Measurements from ENCODE around the gene OSER1.
A peak's percentile ranks its signal among the peaks of the same experiment; 100 is the strongest.

The OSER1 gene

GRCh38 chr20:44212792-44213191, 2.2 kb upstream of the OSER1 start:
- Histone ChIP-seq H3K4me2 (ENCODE audit: insufficient read depth, low read length) (no peak overlapping the region), H3K4me3 (ENCODE audit: low read depth in 1 of 2, low read length in 2 of 2) (no peak overlapping the region), H3K79me2 (ENCODE audit: insufficient read depth, low read length) (peaks cover 31% of the 10 kb centered on the region), H3K9ac (ENCODE audit: low read depth, low read length) (no peak overlapping the region), H3K27me3 (ENCODE audit: insufficient read depth, low read length, poor library complexity) (no peaks in the 10 kb centered on the region), H3K4me1 (ENCODE audit: insufficient read depth, low read length) (peaks cover 46% of the 10 kb centered on the region), H3K9me3 (ENCODE audit: insufficient read depth, low read length, severe bottlenecking) (no peaks in the 10 kb centered on the region), H4K20me1 (ENCODE audit: insufficient read depth, low read length) (peaks cover 26% of the 10 kb centered on the region), H2AFZ (ENCODE audit: low read depth, low read length) (no peak overlapping the region), H3K27ac (ENCODE audit: low read length) (no peak overlapping the region), H3K36me3 (ENCODE audit: insufficient read depth, low read length) (no peaks in the 10 kb centered on the region; the same call in 1 of the 2 replicates)
- ATAC-seq (ENCODE audit: insufficient read depth, low read depth) = no peak
- DNase-seq = no peak
- TF ChIP-seq EZH2 (IDR thresholded peaks at IDR 0.05; ENCODE audit: borderline replicate concordance, low read depth, low read length, severe bottlenecking) (no peak), CTCF (IDR thresholded peaks at IDR 0.05; ENCODE audit: borderline replicate concordance, extremely low read depth, low read length, poor library complexity, severe bottlenecking) (no peak)

- H2AFZ ChIP-seq (ENCODE audit: low read depth, low read length) = peak overlapping the region; percentile 84
- H3K79me2 ChIP-seq (ENCODE audit: insufficient read depth, low read length) = peaks cover 45% of the 10 kb centered on the region
- peaks cover 2% of the 10 kb centered on the region for H3K36me3 ChIP-seq (ENCODE audit: insufficient read depth, low read length)
These were observed 837 bp upstream of the OSER1 start for GRCh38 chr20:44211177-44212039.

GRCh38 chr20:44209686-44210405, 725 bp downstream of the OSER1 start:
- peak overlapping the region; percentile 66 for H3K4me2 ChIP-seq (ENCODE audit: insufficient read depth, low read length)
- peak; percentile 22 for DNase-seq
- peak overlapping the region; percentile 93 to 97 for H3K4me3 ChIP-seq (ENCODE audit: low read depth in 1 of 2, low read length in 2 of 2)
- H4K20me1 ChIP-seq (ENCODE audit: insufficient read depth, low read length) = peaks cover 40% of the 10 kb centered on the region
- peak overlapping the region; percentile 89 for H2AFZ ChIP-seq (ENCODE audit: low read depth, low read length)
- peaks cover 60% of the 10 kb centered on the region for H3K79me2 ChIP-seq (ENCODE audit: insufficient read depth, low read length)
- H3K9ac ChIP-seq (ENCODE audit: low read depth, low read length) = peak overlapping the region; percentile 88
- ATAC-seq (ENCODE audit: insufficient read depth, low read depth) = no peak
- no peaks in the 10 kb centered on the region for H3K27me3 ChIP-seq (ENCODE audit: insufficient read depth, low read length, poor library complexity)
- H3K4me1 ChIP-seq (ENCODE audit: insufficient read depth, low read length) = peaks cover 33% of the 10 kb centered on the region
- no peak for TF ChIP-seq EZH2 (IDR thresholded peaks at IDR 0.05; ENCODE audit: borderline replicate concordance, low read depth, low read length, severe bottlenecking)
- no peak for TF ChIP-seq CTCF (IDR thresholded peaks at IDR 0.05; ENCODE audit: borderline replicate concordance, extremely low read depth, low read length, poor library complexity, severe bottlenecking)
- no peaks in the 10 kb centered on the region for H3K9me3 ChIP-seq (ENCODE audit: insufficient read depth, low read length, severe bottlenecking)
- peak overlapping the region; percentile 84 for H3K27ac ChIP-seq (ENCODE audit: low read length)
- H3K36me3 ChIP-seq (ENCODE audit: insufficient read depth, low read length) = peaks cover 15% of the 10 kb centered on the region

More at GRCh38 chr20:44211177-44212039, 837 bp upstream of the OSER1 start:
- TF ChIP-seq CTCF (IDR thresholded peaks at IDR 0.05; ENCODE audit: borderline replicate concordance, extremely low read depth, low read length, poor library complexity, severe bottlenecking) (no peak), EZH2 (IDR thresholded peaks at IDR 0.05; ENCODE audit: borderline replicate concordance, low read depth, low read length, severe bottlenecking) (no peak)
- Histone ChIP-seq H3K4me3 (ENCODE audit: low read depth in 1 of 2, low read length in 2 of 2) (peak overlapping the region; percentile 47 to 93), H4K20me1 (ENCODE audit: insufficient read depth, low read length) (peaks cover 31% of the 10 kb centered on the region), H3K27ac (ENCODE audit: low read length) (peak overlapping the region; percentile 76), H3K4me1 (ENCODE audit: insufficient read depth, low read length) (peaks cover 33% of the 10 kb centered on the region), H3K9me3 (ENCODE audit: insufficient read depth, low read length, severe bottlenecking) (no peaks in the 10 kb centered on the region), H3K9ac (ENCODE audit: low read depth, low read length) (peak overlapping the region; percentile 65), H3K4me2 (ENCODE audit: insufficient read depth, low read length) (peak overlapping the region; percentile 80), H3K27me3 (ENCODE audit: insufficient read depth, low read length, poor library complexity) (no peaks in the 10 kb centered on the region)
- no peak for ATAC-seq (ENCODE audit: insufficient read depth, low read depth)
- no peak for DNase-seq
